Measurements from ENCODE around the gene MERTK.

- TF ChIP-seq, protein P1, sequence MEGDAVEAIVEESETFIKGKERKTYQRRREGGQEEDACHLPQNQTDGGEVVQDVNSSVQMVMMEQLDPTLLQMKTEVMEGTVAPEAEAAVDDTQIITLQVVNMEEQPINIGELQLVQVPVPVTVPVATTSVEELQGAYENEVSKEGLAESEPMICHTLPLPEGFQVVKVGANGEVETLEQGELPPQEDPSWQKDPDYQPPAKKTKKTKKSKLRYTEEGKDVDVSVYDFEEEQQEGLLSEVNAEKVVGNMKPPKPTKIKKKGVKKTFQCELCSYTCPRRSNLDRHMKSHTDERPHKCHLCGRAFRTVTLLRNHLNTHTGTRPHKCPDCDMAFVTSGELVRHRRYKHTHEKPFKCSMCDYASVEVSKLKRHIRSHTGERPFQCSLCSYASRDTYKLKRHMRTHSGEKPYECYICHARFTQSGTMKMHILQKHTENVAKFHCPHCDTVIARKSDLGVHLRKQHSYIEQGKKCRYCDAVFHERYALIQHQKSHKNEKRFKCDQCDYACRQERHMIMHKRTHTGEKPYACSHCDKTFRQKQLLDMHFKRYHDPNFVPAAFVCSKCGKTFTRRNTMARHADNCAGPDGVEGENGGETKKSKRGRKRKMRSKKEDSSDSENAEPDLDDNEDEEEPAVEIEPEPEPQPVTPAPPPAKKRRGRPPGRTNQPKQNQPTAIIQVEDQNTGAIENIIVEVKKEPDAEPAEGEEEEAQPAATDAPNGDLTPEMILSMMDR (conservative IDR thresholded peaks at IDR 0.05; ENCODE audit: low read length): no peak
- TF ChIP-seq EZH2phosphoT487 (IDR thresholded peaks at IDR 0.05; ENCODE audit: borderline replicate concordance): no peak
These were observed 87.9 kb downstream of the MERTK start for GRCh38 chr2:111986116-111986900.

Measured in Loucy (cell line).